GM23338 (cell line): ENCODE data around the gene TOM1. TPM values are rescaled to one million over a fixed set of nuclear protein-coding genes. Genes with fewer than 3 reads are reported as not detected.

Source experiments
- ATAC-seq: fragments of 200-7000 bp; cut with Tn5 transposase; 3 replicates; pipeline ENCODE4 v1.9.1; 2020
- DNase-seq: peaks from one replicate; pipeline ENCODE4 v3.0.0-alpha.2; 2015; ENCODE audit warnings: low spot score
- H2AFZ ChIP-seq: fragments of 200-600 bp; sonication (generic); 2 replicates; pipeline ENCODE4 v1.8.0; 2016; ENCODE audit warnings: antibody characterized with exemption, mild to moderate bottlenecking, moderate library complexity
- H3F3A ChIP-seq: fragments of 200-600 bp; sonication (generic); replicated peaks from 2 replicates; pipeline ENCODE4 v1.8.0; 2017; ENCODE audit warnings: antibody characterized with exemption, mixed run types, low read depth
- H3K27ac ChIP-seq: fragments of 200-600 bp; sonication (generic); 2 replicates; pipeline ENCODE4 v1.6.1; 2016; ENCODE audit warnings: low read depth
- H3K27me3 ChIP-seq: fragments of 200-600 bp; sonication (generic); 2 replicates; pipeline ENCODE4 v1.8.0; 2016; ENCODE audit warnings: mild to moderate bottlenecking, mixed run types, moderate library complexity; ENCODE audit not compliant: insufficient read depth
- H3K36me3 ChIP-seq: fragments of 200-600 bp; sonication (generic); 2 replicates; pipeline ENCODE4 v1.8.0; 2016; ENCODE audit warnings: mild to moderate bottlenecking; ENCODE audit not compliant: insufficient read depth
- H3K4me1 ChIP-seq: fragments of 200-600 bp; sonication (generic); 2 replicates; pipeline ENCODE4 v1.8.0; 2016; ENCODE audit warnings: mild to moderate bottlenecking, moderate library complexity; ENCODE audit not compliant: insufficient read depth
- H3K4me2 ChIP-seq: fragments of 200-600 bp; sonication (generic); 2 replicates; pipeline ENCODE4 v1.7.1; 2017; ENCODE audit warnings: mixed run types
- H3K4me3 ChIP-seq: fragments of 200-600 bp; sonication (generic); 2 replicates; pipeline ENCODE4 v1.6.1; 2016; ENCODE audit warnings: mixed run types
- H3K79me2 ChIP-seq: fragments of 200-600 bp; sonication (generic); replicated peaks from 2 replicates; pipeline ENCODE4 v1.8.0; 2017; ENCODE audit warnings: mild to moderate bottlenecking; ENCODE audit not compliant: insufficient read depth
- H3K9me2 ChIP-seq: fragments of 200-600 bp; sonication (generic); 2 replicates; pipeline ENCODE4 v1.8.0; 2017; ENCODE audit not compliant: insufficient read depth
- H4K20me1 ChIP-seq: fragments of 200-600 bp; sonication (generic); replicated peaks from 2 replicates; pipeline ENCODE4 v1.8.0; 2017; ENCODE audit warnings: mild to moderate bottlenecking; ENCODE audit not compliant: insufficient read depth
- H3K27ac Mint-ChIP-seq: 2 replicates; pipeline ENCODE4 v1.8.0; 2020; ENCODE audit warnings: inconsistent platforms, mild to moderate bottlenecking, moderate library complexity, mixed read lengths
- H3K27me3 Mint-ChIP-seq: 3 replicates; pipeline ENCODE4 v1.8.0; 2022; ENCODE audit warnings: low read depth, mild to moderate bottlenecking, moderate library complexity, mixed read lengths, inconsistent platforms; ENCODE audit not compliant: insufficient read depth, poor library complexity
- H3K36me3 Mint-ChIP-seq: 3 replicates; pipeline ENCODE4 v1.8.0; 2021; ENCODE audit warnings: low read depth, mild to moderate bottlenecking, inconsistent platforms, moderate library complexity, mixed read lengths
- H3K4me1 Mint-ChIP-seq: 3 replicates; pipeline ENCODE4 v1.8.0; 2020; ENCODE audit warnings: mild to moderate bottlenecking, inconsistent platforms, mixed read lengths
- H3K4me3 Mint-ChIP-seq: 3 replicates; pipeline ENCODE4 v1.8.0; 2021; ENCODE audit warnings: moderate library complexity, mild to moderate bottlenecking, inconsistent platforms, mixed read lengths
- H3K9me3 Mint-ChIP-seq: 3 replicates; pipeline ENCODE4 v1.8.0; 2020; ENCODE audit warnings: moderate library complexity, mild to moderate bottlenecking, inconsistent platforms, mixed read lengths
- CREB1 ChIP-seq: fragments of 250-450 bp; sonication (Bioruptor Pico); IDR thresholded peaks from 2 replicates; pipeline ENCODE4 v1.5.0; 2020; ENCODE audit warnings: low read depth, mild to moderate bottlenecking, moderate library complexity
- EZH2 ChIP-seq: fragments of 200-600 bp; sonication (generic); IDR thresholded peaks from one replicate; pipeline ENCODE4 v1.8.0; 2017; ENCODE audit warnings: antibody characterized with exemption, mild to moderate bottlenecking, low read depth; ENCODE audit not compliant: unreplicated experiment
- EZH2phosphoT487 ChIP-seq: fragments of 200-600 bp; sonication (generic); IDR thresholded peaks from one replicate; pipeline ENCODE4 v1.8.1; 2018; ENCODE audit warnings: antibody characterized with exemption; ENCODE audit not compliant: unreplicated experiment
- NANOG ChIP-seq: IDR thresholded peaks from 2 replicates; pipeline ENCODE4 v1.6.1; 2016; ENCODE audit warnings: antibody characterized with exemption, borderline replicate concordance
- POLR2AphosphoS5 ChIP-seq: IDR thresholded peaks from 2 replicates; pipeline ENCODE4 v1.6.1; 2016; ENCODE audit warnings: antibody characterized with exemption, low read depth
- REST ChIP-seq: IDR thresholded peaks from one replicate; pipeline ENCODE4 v1.6.1; 2018; ENCODE audit warnings: antibody characterized with exemption; ENCODE audit not compliant: unreplicated experiment
- ZNF114 ChIP-seq: fragments of 250-450 bp; sonication (Bioruptor Pico); IDR thresholded peaks from 2 replicates; pipeline ENCODE4 v1.5.0; 2020; ENCODE audit warnings: mild to moderate bottlenecking, moderate library complexity
- ZNF331 ChIP-seq: fragments of 250-450 bp; sonication (Bioruptor Pico); IDR thresholded peaks from 2 replicates; pipeline ENCODE4 v1.5.0; 2020; ENCODE audit warnings: low read depth, mild to moderate bottlenecking, moderate library complexity
- polyA plus RNA-seq: library from polyadenylated mRNA; unstranded; fragments of >200 nt; fragmentation: Nextera tagmentation; extraction: Ambion mirVana; gene quantifications from 2 replicates; pipeline ENCODE4 v1.2.1, GENCODE V29; 2016
- total RNA-seq: library from RNA; depleted of rRNA; stranded (reverse); fragments of >200 nt; shearing (Covaris generic); gene quantifications from 2 replicates; pipeline ENCODE4 v1.2.3, GENCODE V29; 2014
- TF ChIP-seq, protein P1 (sequence below): IDR thresholded peaks from 2 replicates; pipeline ENCODE4 v1.6.1; 2016; ENCODE audit warnings: antibody characterized with exemption
- TF ChIP-seq, protein P2 (sequence below): fragments of 250-450 bp; sonication (Bioruptor Pico); IDR thresholded peaks from 2 replicates; pipeline ENCODE4 v1.5.0; 2020; ENCODE audit warnings: mild to moderate bottlenecking, moderate library complexity

Gene TOM1
- total and polyA plus RNA-seq, 2 experiments from 2014 or later = 10.9 to 17.8 TPM

- ATAC-seq = no peak
- H3K36me3 ChIP-seq = no peaks in the 10 kb centered on the region
- H3K27ac ChIP-seq = no peak overlapping the region
- no peaks in the 10 kb centered on the region for H3K9me2 ChIP-seq
- H3K4me3 ChIP-seq = no peak overlapping the region
- no peaks in the 10 kb centered on the region for H3K27me3 ChIP-seq
- no peaks in the 10 kb centered on the region for H3K79me2 ChIP-seq
- Mint-ChIP-seq H3K36me3 (peaks cover 14% of the 10 kb centered on the region), H3K27ac (no peak overlapping the region), H3K4me1 (no peaks in the 10 kb centered on the region), H3K9me3 (no peaks in the 10 kb centered on the region), H3K27me3 (peaks cover 6% of the 10 kb centered on the region), H3K4me3 (no peak overlapping the region)
- no peak overlapping the region for H3K4me2 ChIP-seq
- no peak overlapping the region for H2AFZ ChIP-seq
- no peaks in the 10 kb centered on the region for H4K20me1 ChIP-seq
- H3K4me1 ChIP-seq = no peaks in the 10 kb centered on the region
- no peak for TF ChIP-seq EZH2
- no peak for TF ChIP-seq POLR2AphosphoS5
- no peak for DNase-seq
- H3F3A ChIP-seq = no peaks in the 10 kb centered on the region
Measured at GRCh38 chr22:35322126-35322525, 22.4 kb downstream of the TOM1 start.

- Histone ChIP-seq H2AFZ (no peak overlapping the region), H3K27me3 (no peaks in the 10 kb centered on the region), H3K9me2 (no peaks in the 10 kb centered on the region), H3F3A (no peaks in the 10 kb centered on the region), H3K4me1 (no peaks in the 10 kb centered on the region), H3K79me2 (no peaks in the 10 kb centered on the region), H3K4me2 (no peak overlapping the region), H3K36me3 (no peaks in the 10 kb centered on the region), H3K27ac (no peak overlapping the region), H3K4me3 (no peak overlapping the region), H4K20me1 (no peaks in the 10 kb centered on the region)
- H3K9me3 Mint-ChIP-seq = no peaks in the 10 kb centered on the region
- no peaks in the 10 kb centered on the region for H3K4me1 Mint-ChIP-seq
- H3K27ac Mint-ChIP-seq = no peak overlapping the region
- DNase-seq (no peak), ATAC-seq (no peak)
- no peak overlapping the region for H3K4me3 Mint-ChIP-seq
- H3K36me3 Mint-ChIP-seq = peaks cover 10% of the 10 kb centered on the region
- H3K27me3 Mint-ChIP-seq = peaks cover 6% of the 10 kb centered on the region
- no peak for TF ChIP-seq CREB1 (CRISPR knock-in tag)
- no peak for TF ChIP-seq NANOG
- TF ChIP-seq EZH2phosphoT487 = no peak
- TF ChIP-seq, protein P1, sequence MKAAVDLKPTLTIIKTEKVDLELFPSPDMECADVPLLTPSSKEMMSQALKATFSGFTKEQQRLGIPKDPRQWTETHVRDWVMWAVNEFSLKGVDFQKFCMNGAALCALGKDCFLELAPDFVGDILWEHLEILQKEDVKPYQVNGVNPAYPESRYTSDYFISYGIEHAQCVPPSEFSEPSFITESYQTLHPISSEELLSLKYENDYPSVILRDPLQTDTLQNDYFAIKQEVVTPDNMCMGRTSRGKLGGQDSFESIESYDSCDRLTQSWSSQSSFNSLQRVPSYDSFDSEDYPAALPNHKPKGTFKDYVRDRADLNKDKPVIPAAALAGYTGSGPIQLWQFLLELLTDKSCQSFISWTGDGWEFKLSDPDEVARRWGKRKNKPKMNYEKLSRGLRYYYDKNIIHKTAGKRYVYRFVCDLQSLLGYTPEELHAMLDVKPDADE = no peak
- no peak for TF ChIP-seq REST
- TF ChIP-seq ZNF331 = no peak
- TF ChIP-seq ZNF114 (CRISPR knock-in tag) = no peak
- TF ChIP-seq, protein P2, sequence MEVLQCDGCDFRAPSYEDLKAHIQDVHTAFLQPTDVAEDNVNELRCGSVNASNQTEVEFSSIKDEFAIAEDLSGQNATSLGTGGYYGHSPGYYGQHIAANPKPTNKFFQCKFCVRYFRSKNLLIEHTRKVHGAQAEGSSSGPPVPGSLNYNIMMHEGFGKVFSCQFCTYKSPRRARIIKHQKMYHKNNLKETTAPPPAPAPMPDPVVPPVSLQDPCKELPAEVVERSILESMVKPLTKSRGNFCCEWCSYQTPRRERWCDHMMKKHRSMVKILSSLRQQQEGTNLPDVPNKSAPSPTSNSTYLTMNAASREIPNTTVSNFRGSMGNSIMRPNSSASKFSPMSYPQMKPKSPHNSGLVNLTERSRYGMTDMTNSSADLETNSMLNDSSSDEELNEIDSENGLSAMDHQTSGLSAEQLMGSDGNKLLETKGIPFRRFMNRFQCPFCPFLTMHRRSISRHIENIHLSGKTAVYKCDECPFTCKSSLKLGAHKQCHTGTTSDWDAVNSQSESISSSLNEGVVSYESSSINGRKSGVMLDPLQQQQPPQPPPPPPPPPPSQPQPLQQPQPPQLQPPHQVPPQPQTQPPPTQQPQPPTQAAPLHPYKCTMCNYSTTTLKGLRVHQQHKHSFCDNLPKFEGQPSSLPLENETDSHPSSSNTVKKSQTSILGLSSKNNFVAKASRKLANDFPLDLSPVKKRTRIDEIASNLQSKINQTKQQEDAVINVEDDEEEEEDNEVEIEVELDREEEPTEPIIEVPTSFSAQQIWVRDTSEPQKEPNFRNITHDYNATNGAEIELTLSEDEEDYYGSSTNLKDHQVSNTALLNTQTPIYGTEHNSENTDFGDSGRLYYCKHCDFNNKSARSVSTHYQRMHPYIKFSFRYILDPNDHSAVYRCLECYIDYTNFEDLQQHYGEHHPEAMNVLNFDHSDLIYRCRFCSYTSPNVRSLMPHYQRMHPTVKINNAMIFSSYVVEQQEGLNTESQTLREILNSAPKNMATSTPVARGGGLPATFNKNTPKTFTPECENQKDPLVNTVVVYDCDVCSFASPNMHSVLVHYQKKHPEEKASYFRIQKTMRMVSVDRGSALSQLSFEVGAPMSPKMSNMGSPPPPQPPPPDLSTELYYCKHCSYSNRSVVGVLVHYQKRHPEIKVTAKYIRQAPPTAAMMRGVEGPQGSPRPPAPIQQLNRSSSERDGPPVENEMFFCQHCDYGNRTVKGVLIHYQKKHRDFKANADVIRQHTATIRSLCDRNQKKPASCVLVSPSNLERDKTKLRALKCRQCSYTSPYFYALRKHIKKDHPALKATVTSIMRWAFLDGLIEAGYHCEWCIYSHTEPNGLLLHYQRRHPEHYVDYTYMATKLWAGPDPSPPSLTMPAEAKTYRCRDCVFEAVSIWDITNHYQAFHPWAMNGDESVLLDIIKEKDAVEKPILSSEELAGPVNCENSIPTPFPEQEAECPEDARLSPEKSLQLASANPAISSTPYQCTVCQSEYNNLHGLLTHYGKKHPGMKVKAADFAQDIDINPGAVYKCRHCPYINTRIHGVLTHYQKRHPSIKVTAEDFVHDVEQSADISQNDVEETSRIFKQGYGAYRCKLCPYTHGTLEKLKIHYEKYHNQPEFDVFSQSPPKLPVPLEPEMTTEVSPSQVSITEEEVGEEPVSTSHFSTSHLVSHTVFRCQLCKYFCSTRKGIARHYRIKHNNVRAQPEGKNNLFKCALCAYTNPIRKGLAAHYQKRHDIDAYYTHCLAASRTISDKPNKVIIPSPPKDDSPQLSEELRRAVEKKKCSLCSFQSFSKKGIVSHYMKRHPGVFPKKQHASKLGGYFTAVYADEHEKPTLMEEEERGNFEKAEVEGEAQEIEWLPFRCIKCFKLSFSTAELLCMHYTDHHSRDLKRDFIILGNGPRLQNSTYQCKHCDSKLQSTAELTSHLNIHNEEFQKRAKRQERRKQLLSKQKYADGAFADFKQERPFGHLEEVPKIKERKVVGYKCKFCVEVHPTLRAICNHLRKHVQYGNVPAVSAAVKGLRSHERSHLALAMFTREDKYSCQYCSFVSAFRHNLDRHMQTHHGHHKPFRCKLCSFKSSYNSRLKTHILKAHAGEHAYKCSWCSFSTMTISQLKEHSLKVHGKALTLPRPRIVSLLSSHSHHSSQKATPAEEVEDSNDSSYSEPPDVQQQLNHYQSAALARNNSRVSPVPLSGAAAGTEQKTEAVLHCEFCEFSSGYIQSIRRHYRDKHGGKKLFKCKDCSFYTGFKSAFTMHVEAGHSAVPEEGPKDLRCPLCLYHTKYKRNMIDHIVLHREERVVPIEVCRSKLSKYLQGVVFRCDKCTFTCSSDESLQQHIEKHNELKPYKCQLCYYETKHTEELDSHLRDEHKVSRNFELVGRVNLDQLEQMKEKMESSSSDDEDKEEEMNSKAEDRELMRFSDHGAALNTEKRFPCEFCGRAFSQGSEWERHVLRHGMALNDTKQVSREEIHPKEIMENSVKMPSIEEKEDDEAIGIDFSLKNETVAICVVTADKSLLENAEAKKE = no peak
- no peak for TF ChIP-seq POLR2AphosphoS5
Measured at GRCh38 chr22:35322893-35323292, 23.2 kb downstream of the TOM1 start.
